Testis (tissue), 3 donors: ENCODE data around the gene CISD3. TPM values are rescaled to one million over a fixed set of nuclear protein-coding genes. Genes with fewer than 3 reads are reported as not detected.

Experiments used
- DNase-seq: peaks from one replicate; pipeline ENCODE4 v3.0.0-alpha.2; 2019
- H3K27ac ChIP-seq, 2 donors: fragments of 200-600 bp; sonication (generic); one replicate each; pipeline ENCODE4 v1.5.1; 2019
- H3K27me3 ChIP-seq: fragments of 200-600 bp; sonication (generic); one replicate; pipeline ENCODE4 v1.5.1; 2019
- H3K36me3 ChIP-seq: fragments of 200-600 bp; sonication (generic); one replicate; pipeline ENCODE4 v1.5.1; 2017; ENCODE audit warnings: low read depth; ENCODE audit errors: missing control alignments
- H3K4me1 ChIP-seq: fragments of 200-600 bp; sonication (generic); one replicate; pipeline ENCODE4 v1.5.1; 2019
- H3K4me3 ChIP-seq, 2 donors: fragments of 200-600 bp; sonication (generic); one replicate each; pipeline ENCODE4 v1.5.1; 2017 to 2019
- H3K9me3 ChIP-seq: fragments of 200-600 bp; sonication (generic); one replicate; pipeline ENCODE4 v1.5.1; 2017
- POLR2A ChIP-seq: fragments of 450-650 bp; IDR thresholded peaks from one replicate; pipeline ENCODE4 v1.6.1; 2017; ENCODE audit warnings: antibody characterized with exemption, mild to moderate bottlenecking, moderate library complexity
- WGBS, 2 donors: methylation state at CpG; one replicate each; pipeline ENCODE4 v1.1.5; 2018; 5-methylcytosine and 5-hydroxymethylcytosine counted together
- intact Hi-C: fragments of 100-400 bp; cut with DNase I; formaldehyde crosslinking; loops from one replicate; pipeline ENCODE4 v1.15.1; 2023; ENCODE audit warnings: low total_unique reads
- microRNA-seq, 2 donors: library from miRNA; unstranded; fragments of <30 nt; microRNA quantifications; one replicate each; pipeline ENCODE4, GENCODE V29; 2016; ENCODE audit warnings: borderline number of aligned reads in 2 of 2, borderline replicate concordance in 1 of 2
- polyA plus RNA-seq: library from polyadenylated mRNA; stranded (reverse); fragments of 350-450 nt; fragmentation: Illumina TruSeq; extraction: RNeasy Lipid Tissue Mini Kit (QIAGEN cat#74804); gene quantifications from one replicate; pipeline ENCODE4 v1.2.3, GENCODE V29; 2014; ENCODE audit warnings: low read depth, low replicate concordance; ENCODE audit not compliant: insufficient read depth
- small RNA-seq, 2 donors: library from RNA; depleted of rRNA; stranded (forward); fragments of <200 nt; gene quantifications; one replicate each; pipeline ENCODE3, GENCODE V24; 2016
- total RNA-seq, 2 donors: library from RNA; depleted of rRNA; stranded (reverse); fragments of >200 nt; gene quantifications; one replicate each; pipeline ENCODE4 v1.2.3, GENCODE V29; 2016
- TF ChIP-seq, protein P1 (sequence below), 3 experiments: fragments of 450-650 bp in 2 of 3; fragments of 200-600 bp in 1 of 3; sonication (generic) in 1 of 3; IDR thresholded peaks; one replicate each; pipeline ENCODE4 v1.5.1; 2016 to 2019; ENCODE audit warnings: antibody characterized with exemption in 3 of 3, mild to moderate bottlenecking in 2 of 3, moderate library complexity in 1 of 3

The CISD3 gene
- total and polyA plus RNA-seq, 3 donors from 2014 or later = 13.9 to 25.7 (median 14.3) TPM

DNA sequence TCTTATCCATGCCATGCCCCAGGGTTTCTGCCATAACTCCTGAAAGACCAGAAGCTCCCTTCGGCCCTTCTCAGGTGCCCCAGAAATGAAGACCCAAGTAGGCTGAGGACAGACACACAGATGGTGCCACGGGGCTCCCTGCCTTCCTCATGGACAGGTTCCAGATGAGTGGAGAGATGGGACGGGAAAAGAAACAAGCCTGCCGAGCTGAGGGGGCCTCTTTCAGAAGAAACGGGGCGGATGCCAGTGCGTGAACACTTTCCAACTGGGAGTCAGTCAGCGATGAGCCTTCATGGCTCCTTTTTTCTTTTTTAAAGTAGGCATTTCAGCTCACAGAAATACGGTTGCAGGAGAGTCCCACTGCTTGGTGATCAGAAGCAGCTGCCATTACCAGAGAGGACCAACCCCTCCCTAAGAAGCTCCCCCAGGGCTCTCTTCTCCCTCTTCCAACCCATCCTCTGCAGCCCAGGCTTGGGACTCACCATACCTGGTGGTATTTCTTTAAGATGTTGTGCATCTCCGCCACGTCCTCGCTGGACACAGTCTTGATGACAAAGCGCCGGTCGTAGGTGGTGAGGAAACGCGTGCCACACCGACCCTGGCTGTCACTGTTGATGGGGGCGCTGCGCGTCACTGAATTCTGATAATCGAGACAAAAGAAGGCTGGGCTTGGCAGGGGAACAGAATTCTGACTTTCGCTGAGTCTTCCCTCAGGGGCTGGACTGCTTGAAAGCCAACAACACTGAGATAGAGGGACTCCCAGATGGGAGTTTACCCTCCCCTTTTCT lies 50.0 kb downstream of the CISD3 start:
- H3K27ac ChIP-seq = no peak overlapping the region
- no peak for TF ChIP-seq POLR2A
- TF ChIP-seq, protein P1, sequence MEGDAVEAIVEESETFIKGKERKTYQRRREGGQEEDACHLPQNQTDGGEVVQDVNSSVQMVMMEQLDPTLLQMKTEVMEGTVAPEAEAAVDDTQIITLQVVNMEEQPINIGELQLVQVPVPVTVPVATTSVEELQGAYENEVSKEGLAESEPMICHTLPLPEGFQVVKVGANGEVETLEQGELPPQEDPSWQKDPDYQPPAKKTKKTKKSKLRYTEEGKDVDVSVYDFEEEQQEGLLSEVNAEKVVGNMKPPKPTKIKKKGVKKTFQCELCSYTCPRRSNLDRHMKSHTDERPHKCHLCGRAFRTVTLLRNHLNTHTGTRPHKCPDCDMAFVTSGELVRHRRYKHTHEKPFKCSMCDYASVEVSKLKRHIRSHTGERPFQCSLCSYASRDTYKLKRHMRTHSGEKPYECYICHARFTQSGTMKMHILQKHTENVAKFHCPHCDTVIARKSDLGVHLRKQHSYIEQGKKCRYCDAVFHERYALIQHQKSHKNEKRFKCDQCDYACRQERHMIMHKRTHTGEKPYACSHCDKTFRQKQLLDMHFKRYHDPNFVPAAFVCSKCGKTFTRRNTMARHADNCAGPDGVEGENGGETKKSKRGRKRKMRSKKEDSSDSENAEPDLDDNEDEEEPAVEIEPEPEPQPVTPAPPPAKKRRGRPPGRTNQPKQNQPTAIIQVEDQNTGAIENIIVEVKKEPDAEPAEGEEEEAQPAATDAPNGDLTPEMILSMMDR (IDR thresholded peaks at IDR 0.05) = no peak
- H3K9me3 ChIP-seq = no peaks in the 10 kb centered on the region
- H3K27me3 ChIP-seq = no peaks in the 10 kb centered on the region
- no peaks in the 10 kb centered on the region for H3K36me3 ChIP-seq
- H3K4me3 ChIP-seq = no peak overlapping the region
- intact Hi-C loops = no loop called here
- DNase-seq = no peak
- H3K4me1 ChIP-seq = no peaks in the 10 kb centered on the region
- 91% methylated on average over 23 of the region's 23 CpGs for WGBS, 2 donors

DNA sequence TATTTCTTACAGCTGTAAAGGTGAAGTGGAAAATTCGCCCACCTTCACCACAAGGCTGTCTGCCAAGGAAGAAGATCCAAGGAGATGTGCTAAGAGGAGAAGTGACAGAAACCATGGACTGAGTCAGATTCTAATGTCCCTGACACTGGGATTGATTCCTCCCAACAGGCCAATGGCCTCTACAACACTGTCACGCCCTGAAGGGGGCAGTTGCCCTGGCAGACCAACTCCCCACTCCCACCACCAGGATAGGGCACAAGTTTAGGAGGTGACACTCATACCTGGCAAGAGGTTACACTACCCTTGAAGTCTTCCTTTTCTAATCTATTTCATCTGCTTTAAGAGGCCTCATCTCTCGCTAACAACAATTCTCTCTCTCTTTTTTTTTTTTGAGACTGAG lies 53.1 kb downstream of the CISD3 start:
- intact Hi-C loops = no loop called here
- TF ChIP-seq, protein P1 (IDR thresholded peaks at IDR 0.05) = no peak
- TF ChIP-seq POLR2A = no peak
- no peak for DNase-seq
- Histone ChIP-seq H3K4me3 (no peak overlapping the region), H3K36me3 (no peaks in the 10 kb centered on the region), H3K4me1 (no peaks in the 10 kb centered on the region), H3K27me3 (no peaks in the 10 kb centered on the region), H3K27ac (no peak overlapping the region), H3K9me3 (no peaks in the 10 kb centered on the region)
- WGBS, 2 donors = 89 to 96% methylated on average over 3 of the region's 3 CpGs

Small RNAs within 50 kb of the gene (microRNA-seq; reads per million reads assigned to microRNA genes)
- 0 to 1.4 reads per million in 2 donors for gene MIR4726
- gene MIR4734 = 0 reads per million in 2 donors

Small RNAs within 50 kb of the gene (small RNA-seq; reads per million reads assigned to genes)
- 0 reads per million in 2 donors for gene MIR4726
- 0 reads per million in 2 donors for gene MIR4734
- gene RNA5SP440 = 0.38 to 0.73 reads per million in 2 donors
- gene RNU6-866P = 0 reads per million in 2 donors

Other genes with a start within 250 kb of the CISD3 start
- 1 to 10 TPM; 6.2 to 8.9 TPM for gene SRCIN1, start 124.4 kb upstream of the CISD3 start, total RNA-seq
- 3.2 TPM for gene SRCIN1, start 124.4 kb upstream of the CISD3 start, polyA plus RNA-seq
- 10 to 100 TPM; 16.8 to 19.4 TPM for gene EPOP, start 55.4 kb upstream of the CISD3 start, total RNA-seq
- 18.6 TPM for gene EPOP, start 55.4 kb upstream of the CISD3 start, polyA plus RNA-seq
- 100 to 1,000 TPM; 157 to 176 TPM for gene MLLT6, start 25.1 kb upstream of the CISD3 start, total RNA-seq
- 86.9 TPM for gene MLLT6, start 25.1 kb upstream of the CISD3 start, polyA plus RNA-seq
- 10 to 100 TPM in 1 of 2 donors, 1 to 10 TPM in 1; 8.1 to 20.9 TPM for gene PCGF2, start 18.0 kb downstream of the CISD3 start, total RNA-seq
- gene PCGF2, start 18.0 kb downstream of the CISD3 start, polyA plus RNA-seq = 21.2 TPM
- gene PSMB3, start 22.4 kb downstream of the CISD3 start, total RNA-seq = 100 to 1,000 TPM; 111 to 113 TPM
- gene PSMB3, start 22.4 kb downstream of the CISD3 start, polyA plus RNA-seq = 144 TPM
- gene PIP4K2B, start 69.2 kb downstream of the CISD3 start, total RNA-seq = 10 to 100 TPM; 47.2 to 56.7 TPM
- 34.8 TPM for gene PIP4K2B, start 69.2 kb downstream of the CISD3 start, polyA plus RNA-seq
- gene CWC25, start 95.0 kb downstream of the CISD3 start, total RNA-seq = 10 to 100 TPM; 23.9 to 67.1 TPM
- 41.9 TPM for gene CWC25, start 95.0 kb downstream of the CISD3 start, polyA plus RNA-seq
- gene RPL23, start 123.4 kb downstream of the CISD3 start, total RNA-seq = 100 to 1,000 TPM; 406 to 746 TPM
- 912 TPM for gene RPL23, start 123.4 kb downstream of the CISD3 start, polyA plus RNA-seq
- 10 to 100 TPM; 60.3 to 83.2 TPM for gene LASP1, start 139.7 kb downstream of the CISD3 start, total RNA-seq
- 58.2 TPM for gene LASP1, start 139.7 kb downstream of the CISD3 start, polyA plus RNA-seq
- gene FBXO47, start 237.1 kb downstream of the CISD3 start, total RNA-seq = 10 to 100 TPM in 1 of 2 donors, 1 to 10 TPM in 1; 6.3 to 11.6 TPM
- 5.8 TPM for gene FBXO47, start 237.1 kb downstream of the CISD3 start, polyA plus RNA-seq